Fibroblast of the aortic adventitia (primary cell): ENCODE data around the gene CDC42BPB. TPM values are rescaled to one million over a fixed set of nuclear protein-coding genes. Genes with fewer than 3 reads are reported as not detected.
"Not testable (repeated sequence)": the region's sequence is repeated elsewhere in the genome, so short reads cannot be mapped to it uniquely, and the experiment has no call there.

ENCODE experiments used
- DNase-seq: peaks from one replicate; pipeline ENCODE4 v3.0.0-alpha.2; 2010; ENCODE audit warnings: low read depth
- H3K4me3 ChIP-seq: 2 replicates; pipeline ENCODE4 v1.5.1; 2011; ENCODE audit warnings: low read depth, mild to moderate bottlenecking, control low read depth, low read length, moderate library complexity
- total RNA-seq: library from RNA; depleted of rRNA; stranded (reverse); fragments of >200 nt; gene quantifications from 2 replicates; pipeline ENCODE4 v1.2.3, GENCODE V29; 2012; ENCODE audit warnings: low replicate concordance
- TF ChIP-seq, protein P1 (sequence below): IDR thresholded peaks from 2 replicates; pipeline ENCODE4 v1.5.1; 2011; ENCODE audit warnings: mild to moderate bottlenecking, low read length, control low read depth, inconsistent platforms; ENCODE audit not compliant: insufficient read depth

Gene CDC42BPB
- total RNA-seq, 1 donor, result 78.4 TPM

DNA sequence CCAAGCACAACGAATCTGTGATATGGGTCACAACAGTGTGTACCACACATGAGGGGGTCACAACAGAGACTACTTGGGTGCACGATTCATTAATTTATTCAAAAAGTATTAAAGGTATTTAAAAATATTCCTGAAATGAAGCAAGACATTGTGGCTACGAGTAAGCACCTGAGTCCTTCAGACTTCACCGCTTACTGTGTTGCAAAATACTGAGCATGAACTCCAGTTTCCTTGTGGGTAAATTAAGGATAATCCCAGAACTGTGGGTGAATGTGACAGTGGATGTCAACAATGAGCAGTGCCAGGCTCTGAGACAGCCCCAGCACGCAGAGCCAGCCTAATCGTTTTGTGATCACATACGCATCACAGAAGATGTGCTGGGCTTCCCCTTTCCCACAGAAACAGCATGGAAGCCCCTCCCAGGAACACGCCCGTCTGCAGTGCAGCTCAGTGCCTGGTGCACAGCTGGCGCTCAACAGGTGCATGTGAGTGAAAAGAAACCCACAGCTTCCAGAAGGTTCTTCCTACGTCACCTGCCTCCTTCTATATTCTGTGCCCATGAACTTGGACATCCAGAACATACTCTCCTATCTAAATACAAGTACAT lies 29.1 kb downstream of the CDC42BPB start:
- TF ChIP-seq, protein P1, sequence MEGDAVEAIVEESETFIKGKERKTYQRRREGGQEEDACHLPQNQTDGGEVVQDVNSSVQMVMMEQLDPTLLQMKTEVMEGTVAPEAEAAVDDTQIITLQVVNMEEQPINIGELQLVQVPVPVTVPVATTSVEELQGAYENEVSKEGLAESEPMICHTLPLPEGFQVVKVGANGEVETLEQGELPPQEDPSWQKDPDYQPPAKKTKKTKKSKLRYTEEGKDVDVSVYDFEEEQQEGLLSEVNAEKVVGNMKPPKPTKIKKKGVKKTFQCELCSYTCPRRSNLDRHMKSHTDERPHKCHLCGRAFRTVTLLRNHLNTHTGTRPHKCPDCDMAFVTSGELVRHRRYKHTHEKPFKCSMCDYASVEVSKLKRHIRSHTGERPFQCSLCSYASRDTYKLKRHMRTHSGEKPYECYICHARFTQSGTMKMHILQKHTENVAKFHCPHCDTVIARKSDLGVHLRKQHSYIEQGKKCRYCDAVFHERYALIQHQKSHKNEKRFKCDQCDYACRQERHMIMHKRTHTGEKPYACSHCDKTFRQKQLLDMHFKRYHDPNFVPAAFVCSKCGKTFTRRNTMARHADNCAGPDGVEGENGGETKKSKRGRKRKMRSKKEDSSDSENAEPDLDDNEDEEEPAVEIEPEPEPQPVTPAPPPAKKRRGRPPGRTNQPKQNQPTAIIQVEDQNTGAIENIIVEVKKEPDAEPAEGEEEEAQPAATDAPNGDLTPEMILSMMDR, result no peak
- no peak for DNase-seq
- H3K4me3 ChIP-seq, result no peak overlapping the region

GRCh38 chr14:103027451-103027850 lies 29.9 kb downstream of the CDC42BPB start:
- DNase-seq, result no peak
- TF ChIP-seq, protein P1, result no peak
- no peak overlapping the region for H3K4me3 ChIP-seq

DNA sequence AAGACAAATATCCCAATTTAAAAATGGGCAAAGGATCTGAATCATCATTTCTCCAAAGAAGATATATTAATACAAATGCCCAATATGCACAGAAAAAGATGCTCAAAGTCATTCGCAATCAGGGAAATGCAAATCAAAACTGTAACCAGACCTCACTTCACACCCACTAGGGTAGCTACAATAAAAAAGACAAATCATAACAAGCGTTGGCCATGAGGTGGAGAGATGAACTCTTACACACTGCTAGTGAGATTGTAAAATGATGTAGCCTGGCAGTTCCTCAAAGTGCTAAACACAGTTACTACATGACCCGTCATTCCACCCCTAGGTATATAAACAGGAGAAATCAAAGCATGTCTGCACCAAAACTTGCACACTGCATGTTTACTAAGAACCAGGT lies 30.4 kb downstream of the CDC42BPB start:
- no peak overlapping the region for H3K4me3 ChIP-seq
- TF ChIP-seq, protein P1, result no peak
- no peak for DNase-seq

GRCh38 chr14:103026196-103026595 lies 31.2 kb downstream of the CDC42BPB start:
- not testable (repeated sequence) for DNase-seq

GRCh38 chr14:103023881-103024473 lies 33.4 kb downstream of the CDC42BPB start:
- TF ChIP-seq, protein P1, result no peak
- peak overlapping the region; percentile 52 for H3K4me3 ChIP-seq
- peak; percentile 59 for DNase-seq

More at GRCh38 chr14:103026196-103026595, 31.2 kb downstream of the CDC42BPB start:
- not testable (repeated sequence) for H3K4me3 ChIP-seq

DNA sequence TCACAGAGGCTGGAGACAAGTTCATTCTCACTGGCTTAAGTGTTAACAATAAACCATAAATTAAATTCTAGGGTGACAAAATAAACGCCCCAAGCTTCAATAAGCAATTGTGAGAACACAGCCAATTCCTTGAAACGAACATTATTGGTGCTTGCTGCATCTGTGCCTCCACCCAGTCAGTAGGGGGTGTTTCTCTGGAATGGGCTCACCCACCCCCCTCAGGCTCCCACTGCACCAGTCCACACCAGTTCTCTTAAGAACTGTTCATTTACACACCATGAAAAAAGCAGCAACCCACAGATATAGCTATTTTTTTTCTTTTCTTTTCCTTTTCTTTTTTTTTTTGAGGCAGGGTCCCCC lies 34.7 kb downstream of the CDC42BPB start:
- H3K4me3 ChIP-seq, result no peak overlapping the region
- DNase-seq, result peak; percentile 24
- TF ChIP-seq, protein P1, result no peak

- DNase-seq, result peak; percentile 16
- H3K4me3 ChIP-seq, result no peak overlapping the region
- TF ChIP-seq, protein P1, result no peak
Measured at GRCh38 chr14:103022002-103022684, 35.2 kb downstream of the CDC42BPB start.
